ENCODE measurements around the gene POU2F1.

GRCh38 chr1:167197692-167198091, 23.0 kb upstream of the POU2F1 start:
- TF ChIP-seq, protein P1, sequence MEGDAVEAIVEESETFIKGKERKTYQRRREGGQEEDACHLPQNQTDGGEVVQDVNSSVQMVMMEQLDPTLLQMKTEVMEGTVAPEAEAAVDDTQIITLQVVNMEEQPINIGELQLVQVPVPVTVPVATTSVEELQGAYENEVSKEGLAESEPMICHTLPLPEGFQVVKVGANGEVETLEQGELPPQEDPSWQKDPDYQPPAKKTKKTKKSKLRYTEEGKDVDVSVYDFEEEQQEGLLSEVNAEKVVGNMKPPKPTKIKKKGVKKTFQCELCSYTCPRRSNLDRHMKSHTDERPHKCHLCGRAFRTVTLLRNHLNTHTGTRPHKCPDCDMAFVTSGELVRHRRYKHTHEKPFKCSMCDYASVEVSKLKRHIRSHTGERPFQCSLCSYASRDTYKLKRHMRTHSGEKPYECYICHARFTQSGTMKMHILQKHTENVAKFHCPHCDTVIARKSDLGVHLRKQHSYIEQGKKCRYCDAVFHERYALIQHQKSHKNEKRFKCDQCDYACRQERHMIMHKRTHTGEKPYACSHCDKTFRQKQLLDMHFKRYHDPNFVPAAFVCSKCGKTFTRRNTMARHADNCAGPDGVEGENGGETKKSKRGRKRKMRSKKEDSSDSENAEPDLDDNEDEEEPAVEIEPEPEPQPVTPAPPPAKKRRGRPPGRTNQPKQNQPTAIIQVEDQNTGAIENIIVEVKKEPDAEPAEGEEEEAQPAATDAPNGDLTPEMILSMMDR (IDR thresholded peaks at IDR 0.05; ENCODE audit: poor library complexity, severe bottlenecking): no peak
- TF ChIP-seq TAF1 (IDR thresholded peaks at IDR 0.05; ENCODE audit: low read depth): no peak
- TF ChIP-seq EZH2 (IDR thresholded peaks at IDR 0.05; ENCODE audit: borderline replicate concordance, insufficient read depth, low read length, poor library complexity, severe bottlenecking): no peak
- TF ChIP-seq POLR2AphosphoS5 (IDR thresholded peaks at IDR 0.05): no peak
- no peak for TF ChIP-seq RAD21 (conservative IDR thresholded peaks at IDR 0.05)
- TF ChIP-seq, protein P2, sequence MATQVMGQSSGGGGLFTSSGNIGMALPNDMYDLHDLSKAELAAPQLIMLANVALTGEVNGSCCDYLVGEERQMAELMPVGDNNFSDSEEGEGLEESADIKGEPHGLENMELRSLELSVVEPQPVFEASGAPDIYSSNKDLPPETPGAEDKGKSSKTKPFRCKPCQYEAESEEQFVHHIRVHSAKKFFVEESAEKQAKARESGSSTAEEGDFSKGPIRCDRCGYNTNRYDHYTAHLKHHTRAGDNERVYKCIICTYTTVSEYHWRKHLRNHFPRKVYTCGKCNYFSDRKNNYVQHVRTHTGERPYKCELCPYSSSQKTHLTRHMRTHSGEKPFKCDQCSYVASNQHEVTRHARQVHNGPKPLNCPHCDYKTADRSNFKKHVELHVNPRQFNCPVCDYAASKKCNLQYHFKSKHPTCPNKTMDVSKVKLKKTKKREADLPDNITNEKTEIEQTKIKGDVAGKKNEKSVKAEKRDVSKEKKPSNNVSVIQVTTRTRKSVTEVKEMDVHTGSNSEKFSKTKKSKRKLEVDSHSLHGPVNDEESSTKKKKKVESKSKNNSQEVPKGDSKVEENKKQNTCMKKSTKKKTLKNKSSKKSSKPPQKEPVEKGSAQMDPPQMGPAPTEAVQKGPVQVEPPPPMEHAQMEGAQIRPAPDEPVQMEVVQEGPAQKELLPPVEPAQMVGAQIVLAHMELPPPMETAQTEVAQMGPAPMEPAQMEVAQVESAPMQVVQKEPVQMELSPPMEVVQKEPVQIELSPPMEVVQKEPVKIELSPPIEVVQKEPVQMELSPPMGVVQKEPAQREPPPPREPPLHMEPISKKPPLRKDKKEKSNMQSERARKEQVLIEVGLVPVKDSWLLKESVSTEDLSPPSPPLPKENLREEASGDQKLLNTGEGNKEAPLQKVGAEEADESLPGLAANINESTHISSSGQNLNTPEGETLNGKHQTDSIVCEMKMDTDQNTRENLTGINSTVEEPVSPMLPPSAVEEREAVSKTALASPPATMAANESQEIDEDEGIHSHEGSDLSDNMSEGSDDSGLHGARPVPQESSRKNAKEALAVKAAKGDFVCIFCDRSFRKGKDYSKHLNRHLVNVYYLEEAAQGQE (IDR thresholded peaks at IDR 0.05; ENCODE audit: borderline replicate concordance): no peak
- no peak for TF ChIP-seq EP300 (conservative IDR thresholded peaks at IDR 0.05; ENCODE audit: poor library complexity, severe bottlenecking)
- TF ChIP-seq MXI1 (conservative IDR thresholded peaks at IDR 0.05; ENCODE audit: poor library complexity, severe bottlenecking): no peak
